Astrocyte (in vitro differentiated cells and primary cell): Measurements from ENCODE around the gene ZNF37A. TPM values are rescaled to one million over a fixed set of nuclear protein-coding genes. Genes with fewer than 3 reads are reported as not detected.

Experiments
- DNase-seq: peaks from one replicate; pipeline ENCODE4 v3.0.0-alpha.2; 2010; ENCODE audit warnings: low read depth
- FAIRE-seq: peaks from 2 replicates; lab custom pipeline; 2011; peaks lifted over from hg19 to GRCh38; lab: Jason Lieb, UNC
- H2AFZ ChIP-seq: 2 replicates; pipeline ENCODE4 v1.6.0; 2012; ENCODE audit warnings: low read depth, low read length, inconsistent platforms
- H3K27ac ChIP-seq: 2 replicates; pipeline ENCODE4 v1.5.1; 2011; ENCODE audit warnings: low read depth, low read length, inconsistent platforms
- H3K27me3 ChIP-seq: 2 replicates; pipeline ENCODE4 v1.6.0; 2011; ENCODE audit warnings: low read length, inconsistent platforms; ENCODE audit not compliant: insufficient read depth
- H3K36me3 ChIP-seq: 2 replicates; pipeline ENCODE4 v1.5.1; 2011; ENCODE audit warnings: low read length, inconsistent platforms; ENCODE audit not compliant: insufficient read depth
- H3K4me1 ChIP-seq: 2 replicates; pipeline ENCODE4 v1.5.1; 2011; ENCODE audit warnings: low read length, inconsistent platforms; ENCODE audit not compliant: insufficient read depth
- H3K4me2 ChIP-seq: 2 replicates; pipeline ENCODE4 v1.6.0; 2012; ENCODE audit warnings: low read length, inconsistent platforms
- H3K4me3 ChIP-seq: 2 replicates; pipeline ENCODE4 v1.5.1; 2011; ENCODE audit warnings: low read depth, mild to moderate bottlenecking, low read length, inconsistent platforms; ENCODE audit not compliant: insufficient read depth
- H3K79me2 ChIP-seq: 2 replicates; pipeline ENCODE4 v1.6.0; 2012; ENCODE audit warnings: mild to moderate bottlenecking, low read length, inconsistent platforms; ENCODE audit not compliant: insufficient read depth
- H3K9ac ChIP-seq: 2 replicates; pipeline ENCODE4 v1.6.0; 2012; ENCODE audit warnings: mild to moderate bottlenecking, low read length, inconsistent platforms
- H3K9me3 ChIP-seq: 2 replicates; pipeline ENCODE4 v1.5.1; 2012; ENCODE audit warnings: low read depth, mild to moderate bottlenecking, low read length, inconsistent platforms; ENCODE audit not compliant: insufficient read depth
- H4K20me1 ChIP-seq: 2 replicates; pipeline ENCODE4 v1.6.0; 2012; ENCODE audit warnings: low read length, inconsistent platforms; ENCODE audit not compliant: insufficient read depth
- H3K27ac Mint-ChIP-seq: one replicate; pipeline ENCODE4 v1.8.0; 2021; ENCODE audit warnings: mild to moderate bottlenecking, mixed read lengths; ENCODE audit not compliant: unreplicated experiment
- H3K27me3 Mint-ChIP-seq: one replicate; pipeline ENCODE4 v1.8.0; 2021; ENCODE audit warnings: low read depth, mixed read lengths; ENCODE audit not compliant: unreplicated experiment
- H3K36me3 Mint-ChIP-seq: one replicate; pipeline ENCODE4 v1.8.0; 2021; ENCODE audit warnings: low read depth, mixed read lengths; ENCODE audit not compliant: unreplicated experiment
- H3K4me1 Mint-ChIP-seq: one replicate; pipeline ENCODE4 v1.8.0; 2021; ENCODE audit warnings: low read depth, mixed read lengths; ENCODE audit not compliant: unreplicated experiment
- H3K4me3 Mint-ChIP-seq: one replicate; pipeline ENCODE4 v1.8.0; 2021; ENCODE audit warnings: mild to moderate bottlenecking, moderate library complexity, mixed read lengths; ENCODE audit not compliant: unreplicated experiment
- H3K9me3 Mint-ChIP-seq: one replicate; pipeline ENCODE4 v1.8.0; 2021; ENCODE audit warnings: mild to moderate bottlenecking, mixed read lengths; ENCODE audit not compliant: unreplicated experiment
- EZH2 ChIP-seq: IDR thresholded peaks from 2 replicates; pipeline ENCODE4 v1.6.1; 2012; ENCODE audit warnings: mild to moderate bottlenecking, low read length, inconsistent platforms; ENCODE audit not compliant: insufficient read depth
- total RNA-seq: library from RNA; stranded (reverse); gene quantifications from 2 replicates; pipeline ENCODE4 v1.2.1, GENCODE V29; 2021
- TF ChIP-seq, protein P1 (sequence below): IDR thresholded peaks from 2 replicates; pipeline ENCODE4 v1.5.1; 2011; ENCODE audit warnings: low read depth, mild to moderate bottlenecking, inconsistent platforms, low read length, moderate library complexity; ENCODE audit not compliant: insufficient read depth

The ZNF37A gene
- total RNA-seq, 1 donor from 2014 or later: 10.1 TPM

DNA sequence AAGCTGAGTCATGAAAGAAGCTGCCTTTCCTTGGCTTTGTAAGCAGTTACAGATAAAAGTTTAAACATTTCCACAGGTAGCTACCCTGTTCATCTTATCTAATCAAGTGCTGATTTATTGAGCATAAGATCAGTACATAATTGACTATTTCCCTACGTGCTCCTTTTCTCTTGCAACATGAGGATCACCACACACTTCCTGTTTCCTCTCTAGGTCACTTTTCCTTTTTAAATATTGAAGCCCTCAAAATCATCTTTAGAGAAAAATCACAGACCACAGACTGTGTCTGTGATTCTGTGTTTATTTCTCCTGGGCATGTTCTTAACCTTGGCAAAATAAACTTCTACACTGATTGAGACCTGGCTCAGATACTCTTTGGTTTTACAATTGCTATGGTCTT, 69.5 kb downstream of the ZNF37A start:
- Mint-ChIP-seq H3K27me3 (no peaks in the 10 kb centered on the region), H3K4me1 (no peaks in the 10 kb centered on the region), H3K27ac (no peak overlapping the region), H3K9me3 (peaks cover 19% of the 10 kb centered on the region), H3K36me3 (no peaks in the 10 kb centered on the region), H3K4me3 (no peak overlapping the region)
- H3K9ac ChIP-seq: no peak overlapping the region
- no peaks in the 10 kb centered on the region for H3K79me2 ChIP-seq
- H3K36me3 ChIP-seq: no peaks in the 10 kb centered on the region
- H3K4me3 ChIP-seq: no peak overlapping the region
- no peaks in the 10 kb centered on the region for H3K4me1 ChIP-seq
- H3K4me2 ChIP-seq: no peak overlapping the region
- no peak for TF ChIP-seq EZH2
- TF ChIP-seq, protein P1, sequence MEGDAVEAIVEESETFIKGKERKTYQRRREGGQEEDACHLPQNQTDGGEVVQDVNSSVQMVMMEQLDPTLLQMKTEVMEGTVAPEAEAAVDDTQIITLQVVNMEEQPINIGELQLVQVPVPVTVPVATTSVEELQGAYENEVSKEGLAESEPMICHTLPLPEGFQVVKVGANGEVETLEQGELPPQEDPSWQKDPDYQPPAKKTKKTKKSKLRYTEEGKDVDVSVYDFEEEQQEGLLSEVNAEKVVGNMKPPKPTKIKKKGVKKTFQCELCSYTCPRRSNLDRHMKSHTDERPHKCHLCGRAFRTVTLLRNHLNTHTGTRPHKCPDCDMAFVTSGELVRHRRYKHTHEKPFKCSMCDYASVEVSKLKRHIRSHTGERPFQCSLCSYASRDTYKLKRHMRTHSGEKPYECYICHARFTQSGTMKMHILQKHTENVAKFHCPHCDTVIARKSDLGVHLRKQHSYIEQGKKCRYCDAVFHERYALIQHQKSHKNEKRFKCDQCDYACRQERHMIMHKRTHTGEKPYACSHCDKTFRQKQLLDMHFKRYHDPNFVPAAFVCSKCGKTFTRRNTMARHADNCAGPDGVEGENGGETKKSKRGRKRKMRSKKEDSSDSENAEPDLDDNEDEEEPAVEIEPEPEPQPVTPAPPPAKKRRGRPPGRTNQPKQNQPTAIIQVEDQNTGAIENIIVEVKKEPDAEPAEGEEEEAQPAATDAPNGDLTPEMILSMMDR: no peak
- H2AFZ ChIP-seq: no peak overlapping the region
- H4K20me1 ChIP-seq: no peaks in the 10 kb centered on the region
- no peaks in the 10 kb centered on the region for H3K27me3 ChIP-seq
- FAIRE-seq: no peak
- no peak overlapping the region for H3K27ac ChIP-seq
- H3K9me3 ChIP-seq: peaks cover 11% of the 10 kb centered on the region
- no peak for DNase-seq

DNA sequence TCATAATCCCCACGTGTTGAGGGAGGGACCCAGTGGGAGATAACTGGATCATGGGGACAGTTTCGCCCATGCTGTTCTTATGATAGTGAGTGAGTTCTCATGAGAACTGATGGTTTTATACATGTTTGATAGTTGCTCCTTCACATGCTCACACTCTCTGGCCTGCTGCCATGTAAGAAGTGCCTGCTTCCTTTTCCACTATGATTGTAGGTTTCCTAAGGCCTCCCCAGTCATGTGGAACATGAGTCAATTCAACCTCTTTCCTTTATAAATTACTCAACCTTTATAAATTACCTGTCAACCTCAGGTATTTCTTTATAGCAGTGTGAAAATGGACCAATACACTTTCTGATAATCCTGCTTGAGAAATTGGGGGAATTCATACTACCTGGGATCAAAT, 80.2 kb downstream of the ZNF37A start:
- Mint-ChIP-seq H3K27ac (no peak overlapping the region), H3K36me3 (no peaks in the 10 kb centered on the region), H3K4me1 (no peaks in the 10 kb centered on the region), H3K9me3 (no peaks in the 10 kb centered on the region), H3K27me3 (no peaks in the 10 kb centered on the region), H3K4me3 (no peak overlapping the region)
- H3K4me3 ChIP-seq: no peak overlapping the region
- H3K9me3 ChIP-seq: peaks cover 4% of the 10 kb centered on the region
- H2AFZ ChIP-seq: no peak overlapping the region
- no peak overlapping the region for H3K4me2 ChIP-seq
- H3K27me3 ChIP-seq: no peaks in the 10 kb centered on the region
- DNase-seq (no peak), FAIRE-seq (no peak)
- no peaks in the 10 kb centered on the region for H3K4me1 ChIP-seq
- no peak overlapping the region for H3K9ac ChIP-seq
- no peak overlapping the region for H3K27ac ChIP-seq
- no peaks in the 10 kb centered on the region for H3K36me3 ChIP-seq
- H3K79me2 ChIP-seq: no peaks in the 10 kb centered on the region
- no peak for TF ChIP-seq EZH2
- TF ChIP-seq, protein P1: no peak
- H4K20me1 ChIP-seq: no peaks in the 10 kb centered on the region

DNA sequence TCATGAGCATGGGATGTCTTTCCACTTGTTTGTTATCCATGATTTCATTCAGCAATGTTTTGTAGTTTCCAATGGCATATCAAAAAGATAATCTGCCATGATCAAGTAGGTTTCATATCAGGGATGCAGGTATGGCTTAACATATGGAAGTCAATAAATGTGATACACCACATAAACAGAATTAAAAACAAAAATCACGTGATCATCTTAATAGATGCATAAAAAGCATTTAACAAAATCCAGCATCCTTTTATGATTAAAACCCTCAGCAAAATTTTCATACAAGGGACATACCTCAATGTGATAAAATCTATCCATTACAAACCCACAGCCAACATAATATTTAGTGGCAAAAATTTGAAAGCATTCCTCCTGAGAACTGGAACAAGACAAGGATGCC, 90.3 kb downstream of the ZNF37A start:
- no peak for DNase-seq
- no peak overlapping the region for H3K27ac Mint-ChIP-seq
- peaks cover 7% of the 10 kb centered on the region for H3K9me3 Mint-ChIP-seq
- H3K27me3 Mint-ChIP-seq: no peaks in the 10 kb centered on the region
- H3K36me3 Mint-ChIP-seq: no peaks in the 10 kb centered on the region
- no peaks in the 10 kb centered on the region for H4K20me1 ChIP-seq
- no peaks in the 10 kb centered on the region for H3K4me1 ChIP-seq
- H3K79me2 ChIP-seq: no peaks in the 10 kb centered on the region
- no peaks in the 10 kb centered on the region for H3K4me1 Mint-ChIP-seq
- H3K9ac ChIP-seq: no peak overlapping the region
- TF ChIP-seq EZH2: no peak
- TF ChIP-seq, protein P1: no peak
- H3K4me3 ChIP-seq: no peak overlapping the region
- no peak for FAIRE-seq
- H3K9me3 ChIP-seq: no peaks in the 10 kb centered on the region
- H3K4me3 Mint-ChIP-seq: no peak overlapping the region
- no peak overlapping the region for H3K4me2 ChIP-seq
- no peak overlapping the region for H3K27ac ChIP-seq
- H2AFZ ChIP-seq: no peak overlapping the region
- H3K27me3 ChIP-seq: no peaks in the 10 kb centered on the region
- H3K36me3 ChIP-seq: no peaks in the 10 kb centered on the region

Other genes with a start within 250 kb of the ZNF37A start
- gene ZNF248, start 236.7 kb upstream of the ZNF37A start, total RNA-seq: 0.75 and 0.89 TPM in 2 replicates
- gene ZNF25, start 117.7 kb upstream of the ZNF37A start, total RNA-seq: 4.8 and 5.3 TPM in 2 replicates
- 8.4 and 11.6 TPM in 2 replicates for gene ZNF33A, start 83.7 kb upstream of the ZNF37A start, total RNA-seq